Right renal pelvis (tissue), 4 donors: Measurements from ENCODE around the gene TEX29. TPM values are rescaled to one million over a fixed set of nuclear protein-coding genes. Genes with fewer than 3 reads are reported as not detected.

Experiments used
- DNase-seq, 4 donors: peaks; one replicate each; pipeline ENCODE4 v3.0.0-alpha.2; 2013; ENCODE audit warnings: low read depth in 4 of 4, low spot score in 3 of 4, missing footprints in 1 of 4
- polyA plus RNA-seq, 4 donors: library from polyadenylated mRNA; unstranded; fragments of 120-200 nt; gene quantifications; one replicate each; pipeline ENCODE4 v1.2.1, GENCODE V29; 2013; ENCODE audit not compliant: insufficient read length in 4 of 4

The TEX29 gene
- polyA plus RNA-seq = under 1 TPM; 0.35 to 0.59 (median 0.42) TPM

GRCh38 chr13:111319998-111320911 is at the start of gene TEX29:
TSS of gene TEX29 (plus strand) at chr13:111320642. CDS start at chr13:111320891, 249 bp downstream.
- no peak for DNase-seq

DNA sequence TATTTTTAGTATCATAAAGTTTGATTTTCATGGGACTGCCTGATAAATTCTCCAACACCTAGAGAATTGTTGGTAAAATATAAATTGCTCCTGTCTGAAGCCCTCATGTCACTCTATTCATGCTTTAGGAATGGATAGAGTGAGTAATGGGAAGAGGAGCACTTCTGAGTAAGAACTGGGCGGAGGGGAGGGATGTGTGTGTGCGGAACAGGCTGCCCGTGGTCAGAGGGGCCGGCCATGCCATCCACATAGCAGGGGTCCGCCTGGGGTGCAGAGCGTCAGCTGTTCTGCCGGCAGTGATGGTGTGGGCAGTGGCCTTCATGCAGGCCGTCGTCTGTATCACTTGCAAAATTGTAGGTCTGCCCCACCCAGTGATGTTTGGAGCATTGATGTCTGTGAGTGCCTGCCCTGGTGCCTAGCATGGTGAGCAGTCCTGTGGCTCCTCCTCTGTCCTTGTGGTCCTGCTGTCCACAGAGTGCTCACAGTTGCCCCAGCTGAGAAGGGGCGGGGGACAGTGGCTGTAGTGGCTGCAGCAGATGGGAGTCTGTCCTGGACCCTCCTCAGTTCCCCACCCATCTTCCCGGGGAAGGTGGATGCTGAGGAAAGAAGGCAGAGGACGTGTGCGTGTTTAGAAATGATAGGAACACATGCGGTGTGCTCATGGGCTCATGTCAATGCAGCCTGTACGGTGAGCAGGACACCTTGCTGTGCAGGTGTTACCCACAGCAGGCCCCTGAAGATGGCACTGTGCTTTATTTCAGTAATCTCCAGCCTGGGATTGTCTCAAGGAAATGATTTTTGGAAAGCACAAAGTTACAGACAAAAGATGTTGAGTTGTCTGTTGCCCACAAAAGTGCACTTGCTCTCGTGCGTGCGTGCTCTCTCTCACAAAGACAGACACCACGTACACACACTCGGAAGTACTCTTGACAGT is 49.4 kb upstream of the TEX29 start:
- DNase-seq = no peak

GRCh38 chr13:111272117-111272516 is 48.3 kb upstream of the TEX29 start:
- no peak for DNase-seq

DNA sequence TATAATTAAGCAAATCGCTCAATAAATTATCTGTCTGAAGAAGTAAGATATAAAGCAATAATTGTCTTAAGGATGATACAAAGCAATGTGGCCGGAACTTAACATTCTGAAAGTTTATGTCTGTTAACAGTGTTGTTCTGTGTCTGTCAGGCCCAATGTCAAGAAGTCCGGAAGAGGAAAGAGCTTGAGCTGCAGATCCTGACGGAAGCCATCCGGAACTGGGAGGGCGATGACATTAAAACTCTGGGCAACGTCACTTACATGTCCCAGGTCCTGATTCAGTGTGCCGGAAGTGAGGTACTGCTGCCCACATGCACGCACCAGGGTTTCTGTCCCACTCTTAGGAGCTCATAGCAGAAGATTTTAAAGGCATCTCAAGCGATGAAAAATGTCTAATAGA is 45.1 kb upstream of the TEX29 start:
- DNase-seq = no peak

- DNase-seq = no peak
Observed at GRCh38 chr13:111275995-111276618, 44.3 kb upstream of the TEX29 start.

- no peak for DNase-seq
Observed at GRCh38 chr13:111278258-111278657, 42.2 kb upstream of the TEX29 start.

DNA sequence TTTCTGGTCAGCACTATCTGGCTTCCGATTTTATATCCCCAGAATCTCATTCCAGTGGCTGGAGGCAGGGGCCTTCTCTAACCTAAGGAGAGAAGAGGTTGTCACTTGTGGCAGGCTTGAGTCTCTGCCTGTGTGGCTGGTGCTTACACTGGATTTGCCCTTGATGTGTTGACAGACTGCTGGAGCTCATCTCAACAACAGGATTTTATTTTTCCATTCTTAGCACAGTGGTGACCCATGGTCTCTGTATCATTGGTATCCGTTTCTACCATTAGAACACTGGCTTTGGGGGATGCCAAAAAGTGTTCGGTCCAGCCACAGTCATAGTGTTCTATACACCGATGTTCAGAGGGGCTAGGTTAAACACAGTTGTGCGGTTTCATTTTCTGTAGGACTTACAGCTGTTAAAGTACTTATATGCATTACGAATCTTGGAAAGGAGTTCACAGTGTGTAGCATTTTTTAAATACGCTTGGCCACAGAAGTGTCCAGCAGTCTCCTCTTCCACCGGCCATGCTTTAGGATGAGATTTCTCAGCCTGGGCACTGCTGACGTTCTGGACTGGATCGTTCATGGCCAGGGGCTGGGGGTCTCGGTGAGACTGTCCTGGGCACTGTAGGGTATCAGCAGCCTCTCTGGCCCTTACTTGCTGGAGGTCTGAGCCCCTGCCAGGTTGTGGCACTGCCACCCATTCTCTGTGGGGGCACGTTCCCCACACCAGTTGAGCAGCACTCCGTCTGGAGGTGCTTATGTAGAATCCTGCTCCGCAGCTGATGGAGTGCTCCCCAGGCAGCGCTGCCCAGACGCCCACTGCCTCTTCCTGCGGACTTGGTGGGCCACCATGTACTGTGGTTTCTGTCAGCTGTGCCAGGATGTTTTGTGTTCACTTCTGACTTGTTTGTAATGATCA is 41.4 kb upstream of the TEX29 start:
- no peak for DNase-seq

GRCh38 chr13:111280226-111280625 is 40.2 kb upstream of the TEX29 start:
- no peak for DNase-seq

- DNase-seq = no peak
Observed at GRCh38 chr13:111280681-111281585, 39.5 kb upstream of the TEX29 start.

DNA sequence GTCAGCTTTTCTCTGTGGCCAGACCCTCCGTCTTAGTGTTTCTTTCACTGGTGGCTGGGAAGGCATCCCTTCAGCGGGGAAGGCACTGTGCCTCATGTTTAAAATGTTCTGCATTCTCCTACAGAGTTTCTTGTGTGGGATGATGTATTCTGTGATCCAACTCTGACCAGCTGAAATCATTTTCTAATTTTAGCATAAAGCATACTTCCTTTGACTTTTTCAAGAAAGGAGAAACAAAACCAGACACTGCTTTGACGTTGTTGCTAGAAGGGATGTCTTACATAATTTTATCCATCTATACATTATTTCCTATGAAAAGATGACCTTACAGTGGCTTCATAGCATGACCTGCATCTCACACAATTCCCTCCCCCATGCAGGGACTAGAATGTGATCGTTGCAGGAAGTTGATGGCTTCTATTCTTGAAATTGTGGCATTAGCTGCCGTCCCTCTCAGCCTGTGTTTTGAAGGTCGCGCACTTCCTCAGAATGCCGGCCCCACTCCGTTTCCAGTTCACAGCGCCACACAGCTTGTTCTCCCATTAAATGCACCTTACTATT is 38.6 kb upstream of the TEX29 start:
- DNase-seq = no peak

DNA sequence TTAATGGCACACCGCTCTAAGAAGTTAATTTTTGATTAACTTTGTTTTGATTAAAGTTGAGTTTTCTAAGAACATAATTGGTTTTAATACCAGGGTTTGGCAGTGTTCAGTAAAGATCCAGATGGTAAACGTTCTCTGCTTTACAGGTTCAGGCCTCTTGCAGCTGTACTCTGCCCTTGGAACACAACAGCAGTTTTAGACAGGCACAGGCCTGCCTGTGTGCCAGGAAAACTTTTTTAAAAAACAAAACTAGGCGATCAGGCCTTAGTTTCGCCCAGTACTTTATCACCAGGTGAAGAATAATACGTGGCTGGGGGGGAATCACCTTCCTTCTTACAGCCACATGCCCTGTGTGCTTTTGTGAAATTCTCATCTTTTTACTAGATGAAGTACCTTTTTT is 38.0 kb upstream of the TEX29 start:
- DNase-seq = no peak

DNA sequence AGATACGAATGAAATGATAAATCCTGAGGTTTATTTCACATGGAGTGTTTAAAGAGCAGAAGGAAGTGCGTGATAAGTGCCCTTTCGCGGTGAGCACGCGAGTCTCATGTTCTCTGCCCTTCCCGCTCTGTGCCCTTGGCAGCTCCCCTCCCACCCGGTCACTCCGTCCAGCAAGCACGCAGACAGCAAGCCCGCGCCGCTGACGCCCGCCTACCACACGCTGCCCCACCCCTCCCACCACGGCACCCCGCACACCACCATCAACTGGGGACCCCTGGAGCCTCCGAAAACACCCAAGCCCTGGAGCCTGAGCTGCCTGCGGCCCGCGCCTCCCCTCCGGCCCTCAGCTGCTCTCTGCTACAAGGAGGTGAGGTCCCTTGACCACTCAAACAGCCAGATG is 37.4 kb upstream of the TEX29 start:
- DNase-seq = no peak

DNA sequence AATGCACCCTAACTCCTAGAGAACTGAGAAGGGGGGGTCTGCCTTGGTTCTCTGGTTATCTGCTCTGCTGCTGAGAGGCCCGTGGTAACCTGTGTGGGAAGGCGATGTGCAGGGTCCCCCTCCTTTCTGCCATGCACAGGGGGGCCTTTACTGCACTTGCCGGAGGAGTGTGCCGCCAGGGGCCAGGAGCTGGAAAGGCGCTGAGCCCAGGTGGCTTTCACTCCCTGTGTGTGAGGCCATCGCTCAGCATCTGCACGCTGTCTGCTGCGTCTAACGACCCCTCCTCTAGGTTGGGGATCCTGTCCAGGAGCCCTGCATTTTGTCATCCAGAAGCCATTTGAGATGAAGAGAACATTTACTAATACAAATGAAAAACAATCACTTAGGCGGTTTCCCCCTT is 37.0 kb upstream of the TEX29 start:
- no peak for DNase-seq

DNA sequence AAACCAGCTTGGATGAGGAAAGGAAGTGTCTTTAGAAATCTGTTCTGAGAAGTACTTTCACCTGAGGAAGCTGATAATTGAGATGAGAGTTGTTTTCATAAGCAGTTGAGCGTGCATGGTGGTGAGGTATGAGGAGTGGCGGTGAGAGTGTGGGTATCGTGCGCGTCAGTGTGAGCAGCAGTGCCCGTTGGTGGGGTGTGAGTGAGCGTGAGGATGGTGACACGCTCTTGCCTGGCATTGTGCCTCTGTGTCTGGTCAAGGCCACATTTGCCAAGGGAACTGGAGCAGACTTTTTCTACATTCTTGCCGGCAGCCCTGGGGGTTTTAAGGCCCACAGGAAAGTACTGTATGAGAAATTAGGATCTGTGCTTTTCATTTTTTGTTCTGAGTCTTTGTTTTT is 36.5 kb upstream of the TEX29 start:
- no peak for DNase-seq

- DNase-seq = no peak
Observed at GRCh38 chr13:111284565-111284964, 35.9 kb upstream of the TEX29 start.

DNA sequence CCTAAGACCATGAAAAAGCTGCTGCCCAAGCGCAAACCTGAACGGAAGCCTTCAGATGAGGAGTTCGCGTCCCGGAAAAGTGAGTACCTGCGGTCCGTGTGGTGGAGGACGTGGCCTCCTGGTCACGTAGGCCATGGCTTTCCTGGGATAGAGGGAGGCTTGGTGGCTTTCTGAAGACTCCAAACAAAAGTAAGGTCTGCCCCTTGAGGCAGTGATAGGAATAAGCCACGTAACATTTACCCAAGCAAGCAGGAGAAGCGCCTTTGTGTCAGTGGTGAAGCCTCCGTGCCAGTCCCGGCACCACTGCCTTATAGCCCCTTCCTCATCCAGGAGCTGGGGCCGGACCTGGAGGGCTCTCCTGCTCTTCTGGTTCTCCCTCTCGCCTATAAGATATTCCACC is 34.3 kb upstream of the TEX29 start:
- no peak for DNase-seq

GRCh38 chr13:111286749-111287148 is 33.7 kb upstream of the TEX29 start:
- DNase-seq = no peak

GRCh38 chr13:111287201-111287600 is 33.2 kb upstream of the TEX29 start:
- DNase-seq = no peak

DNA sequence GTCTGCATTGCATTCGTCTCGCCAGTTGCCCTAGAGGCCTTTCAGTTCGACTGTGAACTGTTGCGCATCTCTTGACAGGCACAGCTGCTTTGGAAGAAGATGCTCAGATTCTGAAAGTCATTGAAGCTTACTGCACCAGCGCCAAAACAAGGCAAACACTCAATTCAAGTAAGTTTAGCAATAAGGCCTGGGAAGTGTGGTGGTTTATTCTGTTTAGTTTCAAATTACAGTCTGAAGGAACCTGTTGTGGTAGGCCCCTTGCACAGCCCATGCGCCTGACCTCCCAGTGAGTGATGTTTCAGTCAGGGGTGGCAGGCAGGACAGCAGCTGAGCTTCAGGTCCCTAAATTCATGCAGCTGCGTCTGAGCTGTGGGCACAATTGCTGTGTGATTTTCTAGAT is 32.2 kb upstream of the TEX29 start:
- DNase-seq = no peak
